Esophagus muscularis mucosa (tissue), 3 donors: Measurements from ENCODE around the gene ISOC1.

Experiments
- CTCF ChIP-seq, 3 experiments: fragments of 200-600 bp in 2 of 3; fragments of 450-650 bp in 1 of 3; sonication (generic) in 2 of 3; IDR thresholded peaks; one replicate each; pipeline ENCODE4 v1.5.1; 2017 to 2019; ENCODE audit warnings: antibody characterized with exemption in 3 of 3, mild to moderate bottlenecking in 2 of 3, moderate library complexity in 1 of 3
- POLR2A ChIP-seq: fragments of 450-650 bp; IDR thresholded peaks from one replicate; pipeline ENCODE4 v1.6.1; 2017; ENCODE audit warnings: antibody characterized with exemption, moderate library complexity, mild to moderate bottlenecking, low read depth
- POLR2AphosphoS5 ChIP-seq, 2 donors: sonication (generic); formaldehyde crosslinking; IDR thresholded peaks; one replicate each; pipeline ENCODE4 v1.6.1; 2017; ENCODE audit warnings: antibody characterized with exemption in 2 of 2

GRCh38 chr5:129113867-129114266 is 19.3 kb downstream of the ISOC1 start:
- peak; percentile 17 to 22 (median 17) for TF ChIP-seq CTCF (IDR thresholded peaks at IDR 0.05)
- TF ChIP-seq POLR2AphosphoS5 (IDR thresholded peaks at IDR 0.05) = no peak
- no peak for TF ChIP-seq POLR2A
